ENCODE data around the gene WDR17.

- TF ChIP-seq, protein P1, sequence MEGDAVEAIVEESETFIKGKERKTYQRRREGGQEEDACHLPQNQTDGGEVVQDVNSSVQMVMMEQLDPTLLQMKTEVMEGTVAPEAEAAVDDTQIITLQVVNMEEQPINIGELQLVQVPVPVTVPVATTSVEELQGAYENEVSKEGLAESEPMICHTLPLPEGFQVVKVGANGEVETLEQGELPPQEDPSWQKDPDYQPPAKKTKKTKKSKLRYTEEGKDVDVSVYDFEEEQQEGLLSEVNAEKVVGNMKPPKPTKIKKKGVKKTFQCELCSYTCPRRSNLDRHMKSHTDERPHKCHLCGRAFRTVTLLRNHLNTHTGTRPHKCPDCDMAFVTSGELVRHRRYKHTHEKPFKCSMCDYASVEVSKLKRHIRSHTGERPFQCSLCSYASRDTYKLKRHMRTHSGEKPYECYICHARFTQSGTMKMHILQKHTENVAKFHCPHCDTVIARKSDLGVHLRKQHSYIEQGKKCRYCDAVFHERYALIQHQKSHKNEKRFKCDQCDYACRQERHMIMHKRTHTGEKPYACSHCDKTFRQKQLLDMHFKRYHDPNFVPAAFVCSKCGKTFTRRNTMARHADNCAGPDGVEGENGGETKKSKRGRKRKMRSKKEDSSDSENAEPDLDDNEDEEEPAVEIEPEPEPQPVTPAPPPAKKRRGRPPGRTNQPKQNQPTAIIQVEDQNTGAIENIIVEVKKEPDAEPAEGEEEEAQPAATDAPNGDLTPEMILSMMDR (IDR thresholded peaks at IDR 0.05): no peak
- TF ChIP-seq POLR2A (IDR thresholded peaks at IDR 0.05): no peak
Observed at GRCh38 chr4:176186067-176186466, 120.4 kb downstream of the WDR17 start.
